GM12865 (cell line): Measurements from ENCODE around the gene C1QTNF4.

ENCODE experiments used
- DNase-seq: peaks from one replicate; pipeline ENCODE4 v3.0.0; 2010; ENCODE audit warnings: low read depth
- H3K4me3 ChIP-seq: 2 replicates; pipeline ENCODE4 v1.5.1; 2011; ENCODE audit warnings: mild to moderate bottlenecking, low read depth, low read length, control low read depth
- CTCF ChIP-seq: IDR thresholded peaks from 2 replicates; pipeline ENCODE4 v1.5.1; 2011; ENCODE audit warnings: low read length, control low read depth, low read depth, inconsistent platforms; ENCODE audit not compliant: insufficient read depth; ENCODE audit errors: missing control alignments

The C1QTNF4 gene

GRCh38 chr11:47607380-47607779 is 13.2 kb upstream of the C1QTNF4 start:
- no peak for DNase-seq
- H3K4me3 ChIP-seq, result no peak overlapping the region
- no peak for TF ChIP-seq CTCF

GRCh38 chr11:47606731-47607130 is 12.5 kb upstream of the C1QTNF4 start:
- peak; percentile 25 for DNase-seq
- no peak for TF ChIP-seq CTCF
- no peak overlapping the region for H3K4me3 ChIP-seq

DNA sequence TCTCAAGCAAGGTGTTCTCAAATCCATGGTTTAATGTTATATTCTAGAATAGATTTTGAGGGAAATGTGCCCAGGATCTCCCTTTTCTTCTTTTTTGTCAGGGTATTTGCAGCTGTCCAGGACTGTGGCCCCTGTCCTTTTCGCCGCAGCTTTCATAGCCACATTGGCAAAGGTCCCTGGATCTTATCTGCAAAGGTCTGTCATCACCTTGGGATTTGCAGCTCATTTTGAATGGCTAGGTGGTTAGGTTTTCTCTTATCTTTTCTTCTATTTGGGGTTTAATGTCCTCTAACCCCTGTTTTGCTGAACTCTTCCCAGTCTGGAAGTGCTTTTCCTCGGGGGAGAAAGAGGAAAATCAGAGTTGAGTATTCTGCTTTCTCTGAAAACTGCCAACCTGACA is 11.7 kb upstream of the C1QTNF4 start:
- no peak for DNase-seq
- no peak for TF ChIP-seq CTCF
- no peak overlapping the region for H3K4me3 ChIP-seq

DNA sequence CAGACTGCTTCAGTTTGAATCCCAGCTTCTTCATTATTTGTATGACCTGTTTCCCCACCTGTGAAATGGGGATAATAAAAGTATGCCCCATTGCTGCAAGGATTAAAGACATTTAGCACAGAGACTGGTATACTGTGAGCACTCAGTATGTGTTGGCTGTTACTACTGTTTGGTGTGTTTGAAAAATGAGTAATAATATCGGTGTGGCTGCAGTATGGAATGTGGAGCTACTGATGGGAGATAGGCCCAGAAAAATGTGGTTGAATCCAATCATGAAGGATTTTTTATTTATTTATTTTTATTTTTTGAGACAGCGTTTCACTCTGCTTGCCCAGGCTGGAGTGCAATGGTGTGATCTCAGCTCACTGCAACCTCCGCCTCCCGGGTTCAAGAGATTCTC is 9.1 kb upstream of the C1QTNF4 start:
- no peak overlapping the region for H3K4me3 ChIP-seq
- TF ChIP-seq CTCF, result no peak
- DNase-seq, result no peak

GRCh38 chr11:47599902-47600301 is 5.7 kb upstream of the C1QTNF4 start:
- no peak for DNase-seq
- no peak overlapping the region for H3K4me3 ChIP-seq
- no peak for TF ChIP-seq CTCF

- DNase-seq, result no peak
- H3K4me3 ChIP-seq, result no peak overlapping the region
Measured at GRCh38 chr11:47595967-47596366, 1.8 kb upstream of the C1QTNF4 start.

More at GRCh38 chr11:47595967-47596366, 1.8 kb upstream of the C1QTNF4 start:
- TF ChIP-seq CTCF, result no peak
